Epithelial cell of proximal tubule (primary cell): ENCODE data around the gene IRGC. TPM values are rescaled to one million over a fixed set of nuclear protein-coding genes. Genes with fewer than 3 reads are reported as not detected.

ENCODE experiments used
- DNase-seq: peaks from one replicate; pipeline ENCODE4 v3.0.0-alpha.2; 2011; ENCODE audit warnings: low read depth
- H3K4me3 ChIP-seq: 2 replicates; pipeline ENCODE4 v1.5.1; 2011; ENCODE audit warnings: low read depth, mild to moderate bottlenecking, low read length
- total RNA-seq: library from RNA; depleted of rRNA; stranded (reverse); fragments of >200 nt; gene quantifications from 2 replicates; pipeline ENCODE4 v1.2.3, GENCODE V29; 2015
- TF ChIP-seq, protein P1 (sequence below): conservative IDR thresholded peaks from 2 replicates; pipeline ENCODE4 v1.5.1; 2012; ENCODE audit warnings: low read depth, mild to moderate bottlenecking, low read length

The IRGC gene, protein sequence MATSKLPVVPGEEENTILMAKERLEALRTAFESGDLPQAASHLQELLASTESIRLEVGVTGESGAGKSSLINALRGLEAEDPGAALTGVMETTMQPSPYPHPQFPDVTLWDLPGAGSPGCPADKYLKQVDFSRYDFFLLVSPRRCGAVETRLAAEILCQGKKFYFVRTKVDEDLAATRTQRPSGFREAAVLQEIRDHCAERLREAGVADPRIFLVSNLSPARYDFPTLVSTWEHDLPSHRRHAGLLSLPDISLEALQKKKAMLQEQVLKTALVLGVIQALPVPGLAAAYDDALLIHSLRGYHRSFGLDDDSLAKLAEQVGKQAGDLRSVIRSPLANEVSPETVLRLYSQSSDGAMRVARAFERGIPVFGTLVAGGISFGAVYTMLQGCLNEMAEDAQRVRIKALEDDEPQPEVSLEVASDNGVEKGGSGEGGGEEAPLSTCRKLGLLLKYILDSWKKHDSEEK
- not detected in 2 replicates for total RNA-seq

DNA sequence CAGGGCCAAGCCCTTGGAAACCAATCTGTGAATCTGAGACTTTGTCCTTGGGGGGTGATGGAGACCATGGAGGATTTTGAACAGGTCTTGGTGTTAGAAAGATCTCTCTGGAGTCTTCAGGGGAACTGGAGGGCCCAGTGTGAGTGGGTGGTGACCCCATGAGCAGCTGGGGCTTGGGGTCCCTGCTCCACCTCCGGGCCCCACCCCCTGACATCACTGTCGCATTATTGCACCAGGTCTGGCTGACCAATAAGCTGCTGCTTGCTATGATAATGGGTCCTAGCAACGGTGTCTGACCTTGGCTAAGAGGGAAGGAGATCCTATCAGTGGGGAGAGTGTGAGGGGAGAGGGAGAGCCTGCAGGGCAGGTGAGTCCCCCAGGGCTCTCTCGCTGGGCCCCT, at the start of gene IRGC:
Gene IRGC (plus strand): TSS at position 301 of the 400 bp plus-strand sequence. CDS start 2,483 bp downstream, outside the sequence.
- H3K4me3 ChIP-seq: no peak within 1 kb of the TSS
- DNase-seq: no peak
- TF ChIP-seq, protein P1, sequence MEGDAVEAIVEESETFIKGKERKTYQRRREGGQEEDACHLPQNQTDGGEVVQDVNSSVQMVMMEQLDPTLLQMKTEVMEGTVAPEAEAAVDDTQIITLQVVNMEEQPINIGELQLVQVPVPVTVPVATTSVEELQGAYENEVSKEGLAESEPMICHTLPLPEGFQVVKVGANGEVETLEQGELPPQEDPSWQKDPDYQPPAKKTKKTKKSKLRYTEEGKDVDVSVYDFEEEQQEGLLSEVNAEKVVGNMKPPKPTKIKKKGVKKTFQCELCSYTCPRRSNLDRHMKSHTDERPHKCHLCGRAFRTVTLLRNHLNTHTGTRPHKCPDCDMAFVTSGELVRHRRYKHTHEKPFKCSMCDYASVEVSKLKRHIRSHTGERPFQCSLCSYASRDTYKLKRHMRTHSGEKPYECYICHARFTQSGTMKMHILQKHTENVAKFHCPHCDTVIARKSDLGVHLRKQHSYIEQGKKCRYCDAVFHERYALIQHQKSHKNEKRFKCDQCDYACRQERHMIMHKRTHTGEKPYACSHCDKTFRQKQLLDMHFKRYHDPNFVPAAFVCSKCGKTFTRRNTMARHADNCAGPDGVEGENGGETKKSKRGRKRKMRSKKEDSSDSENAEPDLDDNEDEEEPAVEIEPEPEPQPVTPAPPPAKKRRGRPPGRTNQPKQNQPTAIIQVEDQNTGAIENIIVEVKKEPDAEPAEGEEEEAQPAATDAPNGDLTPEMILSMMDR: no peak

DNA sequence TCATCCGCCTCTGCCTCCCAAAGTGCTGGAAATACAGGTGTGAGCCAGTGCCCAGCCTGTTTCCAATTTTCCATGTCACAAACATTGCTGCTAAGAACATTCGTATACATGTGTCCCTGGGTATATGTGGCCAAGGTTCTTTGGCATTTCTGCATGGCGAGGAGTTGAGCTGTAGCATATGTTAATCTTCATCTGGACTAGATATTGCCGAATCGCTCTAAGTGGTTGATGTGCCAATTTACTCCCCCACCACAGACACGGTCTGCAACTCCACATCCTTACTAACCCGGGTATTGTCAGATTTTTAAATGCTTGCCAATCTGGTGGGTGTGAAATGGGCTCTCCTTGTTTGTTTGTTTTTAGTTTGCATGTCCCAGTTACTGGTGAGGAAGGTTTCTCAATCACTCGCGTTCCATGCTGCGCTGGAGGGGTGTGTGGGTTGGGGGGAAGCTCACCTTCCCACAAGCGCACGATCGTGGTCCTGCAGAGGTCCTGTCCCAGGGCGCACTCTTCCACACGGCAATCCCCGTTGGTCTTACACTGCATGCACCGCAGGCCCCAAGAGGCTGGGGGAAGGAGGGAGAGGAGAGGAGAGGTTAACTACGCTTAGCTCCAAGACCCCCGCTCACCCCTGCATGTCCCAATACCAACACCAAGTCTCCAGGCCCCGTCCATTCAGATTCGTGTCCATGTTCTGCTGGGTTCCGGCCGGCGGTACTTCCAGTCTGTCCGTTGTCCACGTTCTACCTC, 48.6 kb upstream of the IRGC start:
- TF ChIP-seq, protein P1: no peak
- H3K4me3 ChIP-seq: peak overlapping the region; percentile 61
- DNase-seq: no peak

DNA sequence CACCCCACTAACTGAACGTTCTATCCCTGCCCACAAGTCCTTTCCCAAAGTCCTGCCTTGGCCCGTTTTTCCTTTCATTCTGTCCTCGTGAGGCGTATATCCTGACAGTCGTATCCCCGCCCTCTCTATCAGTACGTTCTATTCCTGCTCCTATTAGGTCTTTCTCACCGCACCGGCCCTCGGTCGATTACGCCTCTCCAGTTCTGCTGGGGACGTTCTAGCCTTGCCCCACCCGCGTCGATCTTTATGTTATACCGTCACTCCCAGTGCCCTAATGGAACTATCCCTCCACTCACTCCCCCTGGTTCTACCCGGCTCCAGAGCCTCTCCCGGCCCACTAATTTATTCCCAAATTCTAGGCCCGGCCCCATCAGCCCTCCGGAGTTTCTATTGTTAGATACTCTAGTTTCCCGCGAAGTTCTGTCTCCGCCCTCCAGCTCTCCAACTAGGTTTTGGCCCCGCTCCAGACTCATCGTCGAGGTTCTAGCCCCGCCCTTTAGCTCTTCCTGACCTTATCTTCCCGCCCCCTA, 47.9 kb upstream of the IRGC start:
- no peak for DNase-seq
- H3K4me3 ChIP-seq: peak overlapping the region; percentile 61
- TF ChIP-seq, protein P1: no peak

DNA sequence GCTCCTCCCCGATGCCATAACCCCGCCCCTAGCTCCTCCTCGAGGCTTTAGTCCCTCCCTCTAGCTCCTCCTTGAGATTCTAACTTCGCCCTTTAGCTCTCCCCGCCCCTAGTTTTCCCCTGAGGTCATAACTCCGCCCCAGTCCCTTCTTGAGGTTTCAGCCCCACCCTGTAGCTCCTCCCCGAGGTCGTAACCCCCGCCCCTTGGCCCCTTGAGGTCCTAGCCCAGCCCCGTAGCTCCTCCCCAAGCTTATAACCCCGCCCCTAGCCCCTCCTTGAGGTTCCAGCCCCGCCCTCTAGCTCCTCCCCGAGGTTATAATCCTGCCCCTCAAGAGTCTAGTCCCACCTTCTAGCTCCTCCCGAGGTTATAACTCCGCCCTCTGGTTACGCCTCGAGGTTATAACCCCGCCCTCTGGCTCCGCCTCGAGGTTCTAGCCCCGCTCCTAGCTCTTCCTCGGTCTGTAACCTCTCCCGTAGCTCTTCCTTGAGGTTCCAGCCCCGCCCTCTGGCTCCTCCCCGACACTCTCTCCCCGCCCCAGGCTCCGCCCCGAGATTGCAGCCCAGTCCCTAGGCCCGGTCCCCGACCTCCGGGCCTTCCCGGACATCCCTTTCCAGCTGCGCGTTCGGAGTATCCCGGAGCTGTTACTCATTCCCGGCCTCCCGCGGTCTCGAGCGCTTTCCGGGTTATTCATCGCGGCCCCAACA, 47.3 kb upstream of the IRGC start:
- TF ChIP-seq, protein P1: no peak
- H3K4me3 ChIP-seq: peak overlapping the region; percentile 81
- DNase-seq: peak; percentile 98

DNA sequence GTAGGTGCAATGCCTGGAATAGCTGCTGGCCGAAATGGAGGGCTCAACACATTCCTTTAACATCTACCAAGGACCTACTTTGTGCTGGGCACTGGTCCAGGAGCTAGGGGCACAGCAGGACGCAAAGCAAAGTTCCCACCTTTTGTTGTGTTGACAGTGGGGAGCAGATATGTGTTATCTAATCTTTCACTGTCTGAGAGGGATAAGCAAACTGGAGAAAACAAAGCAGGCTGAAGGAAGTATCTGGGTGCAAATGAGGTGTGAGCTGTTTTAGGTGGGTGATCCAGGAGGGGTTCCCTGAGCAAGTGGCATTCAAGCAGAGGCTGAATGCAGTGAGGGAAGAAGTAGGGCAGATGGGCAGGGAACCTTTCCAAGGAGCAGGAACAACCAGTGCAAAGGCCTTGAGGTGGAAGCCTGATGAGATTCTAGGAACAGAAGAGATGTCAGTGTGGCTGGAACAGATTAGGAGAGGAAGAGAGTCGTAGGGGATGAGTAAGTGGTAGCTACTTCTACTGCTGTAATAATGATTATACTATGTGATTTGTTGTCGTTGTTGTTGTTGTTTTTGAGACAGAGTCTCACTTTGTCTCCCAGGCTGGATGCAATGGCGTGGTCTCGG, 43.7 kb upstream of the IRGC start:
- no peak overlapping the region for H3K4me3 ChIP-seq
- DNase-seq: no peak
- TF ChIP-seq, protein P1: no peak

DNA sequence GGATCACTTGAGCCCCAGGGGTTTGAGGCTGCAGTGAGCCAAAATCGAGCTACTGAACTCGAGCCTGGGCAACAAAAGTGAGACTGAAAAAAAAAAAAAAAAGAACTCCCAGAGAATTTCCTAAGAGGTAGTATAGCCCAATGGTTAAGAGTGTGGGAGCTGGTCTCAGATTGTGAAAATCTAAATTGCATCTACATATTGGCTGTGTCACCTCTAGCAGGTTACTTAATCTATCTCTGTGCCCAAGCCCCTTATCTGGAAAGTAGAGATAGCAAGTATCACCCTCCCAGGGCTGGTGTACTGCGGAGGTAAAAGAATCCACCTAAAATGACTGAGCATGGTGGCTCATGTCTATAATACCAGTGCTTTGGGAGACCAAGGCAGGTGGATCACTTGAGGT, 42.2 kb upstream of the IRGC start:
- no peak overlapping the region for H3K4me3 ChIP-seq
- DNase-seq: no peak
- TF ChIP-seq, protein P1: no peak
